HG02852 (cell line): Measurements from ENCODE around the gene BCAS1.

Experiments used
- ATAC-seq: cut with Tn5 transposase; IDR thresholded peaks from one replicate; pipeline ENCODE4 v1.9.1; 2021; ENCODE audit warnings: mild to moderate bottlenecking, moderate library complexity; ENCODE audit not compliant: unreplicated experiment

BCAS1 gene

DNA sequence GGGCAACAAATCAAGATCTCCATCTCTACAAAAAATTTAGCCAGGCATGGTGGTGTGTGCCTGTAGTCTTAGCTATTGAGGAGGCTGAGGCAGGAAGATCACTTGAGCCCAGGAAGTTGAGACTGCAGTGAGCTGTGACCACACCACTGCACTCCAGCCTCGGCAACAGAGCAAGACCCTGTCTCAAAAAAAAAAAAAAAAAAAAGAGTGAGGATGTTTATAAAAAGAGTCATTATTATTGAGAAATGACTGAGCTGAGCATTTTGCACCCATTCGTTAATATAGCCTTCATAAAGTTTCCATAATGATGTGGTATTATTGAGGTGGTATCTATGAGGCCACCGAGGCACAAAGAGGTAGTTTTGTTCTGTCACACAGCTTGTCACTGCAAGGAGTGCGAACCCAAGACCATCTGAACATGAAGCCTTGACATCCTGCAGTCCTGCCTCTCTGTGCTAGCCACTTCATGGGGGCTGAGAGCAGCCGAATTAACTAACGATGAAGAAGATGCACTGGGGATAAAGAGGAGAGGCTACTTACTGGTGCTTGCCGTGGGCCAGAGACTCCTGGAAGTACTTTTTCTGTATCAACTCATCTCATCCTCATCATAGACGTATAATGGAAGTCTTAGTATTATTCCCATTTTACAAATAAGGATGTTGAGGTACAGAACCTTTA lies 175.5 kb downstream of the BCAS1 start:
- ATAC-seq, result no peak
